T-helper 1 cell treated with Interleukin-12 subunit alpha and Interleukin-12 subunit beta and Interleukin-4 antibody, amounts not matched to agents 30 ng/mL and 1 ng/mL, for 36 hours (primary cell): ENCODE measurements around the gene EGFL8. TPM values are rescaled to one million over a fixed set of nuclear protein-coding genes. Genes with fewer than 3 reads are reported as not detected.
"Not testable (repeated sequence)": the region's sequence is repeated elsewhere in the genome, so short reads cannot be mapped to it uniquely, and the experiment has no call there.

Source experiments
- intact Hi-C: fragments of 100-400 bp; cut with micrococcal nuclease; formaldehyde crosslinking; loops from one replicate; pipeline ENCODE4 v1.15.1; 2024
- total RNA-seq: library from RNA; stranded (reverse); gene quantifications from 2 replicates; pipeline ENCODE4 v1.2.3, GENCODE V29; 2022

EGFL8 gene
- total RNA-seq, 1 donor from 2014 or later = 6.5 TPM

- intact Hi-C loops = not testable (repeated sequence)
Observed at GRCh38 chr6:32144238-32144637, 20.2 kb upstream of the EGFL8 start.

GRCh38 chr6:32146287-32146686 lies 18.1 kb upstream of the EGFL8 start:
- intact Hi-C loops = no loop called here

GRCh38 chr6:32146687-32147086 lies 17.7 kb upstream of the EGFL8 start:
- intact Hi-C loops = no loop called here

- intact Hi-C loops = loop anchor here (1.0 kb wide), 3 partner anchors 19 to 48 kb away; partner anchors contain the start of genes ATF6B and RNF5
Observed at GRCh38 chr6:32147401-32148132, 16.8 kb upstream of the EGFL8 start.

- intact Hi-C loops = loop anchor here (1.0 kb wide), 3 partner anchors 20 to 47 kb away; partner anchors contain the start of genes ATF6B and RNF5
Observed at GRCh38 chr6:32148289-32149091, 15.9 kb upstream of the EGFL8 start.

GRCh38 chr6:32149092-32149755 lies 15.2 kb upstream of the EGFL8 start:
- intact Hi-C loops = no loop called here

GRCh38 chr6:32149932-32150870 lies 14.2 kb upstream of the EGFL8 start:
- intact Hi-C loops = no loop called here

GRCh38 chr6:32151181-32151862 lies 13.1 kb upstream of the EGFL8 start:
- intact Hi-C loops = no loop called here

GRCh38 chr6:32151863-32152768 lies 12.3 kb upstream of the EGFL8 start, which contains the start of gene PRRT1:
TSS of gene PRRT1 (minus strand) at chr6:32151939. CDS start at chr6:32151827, 112 bp downstream.
- intact Hi-C loops = no loop called here

GRCh38 chr6:32152769-32153563 lies 11.4 kb upstream of the EGFL8 start:
- intact Hi-C loops = no loop called here

- intact Hi-C loops = loop anchor here (1.0 kb wide), 6 partner anchors 24 to 106 kb away; partner anchors contain the start of genes FKBPL and RNF5
Observed at GRCh38 chr6:32153564-32154513, 10.6 kb upstream of the EGFL8 start, which contains the start of gene PPT2. TSS of gene PPT2 (plus strand) at chr6:32154141. CDS start at chr6:32154595, 454 bp downstream.

- intact Hi-C loops = loop anchor here (1.0 kb wide), 6 partner anchors 24 to 106 kb away; partner anchors contain the start of genes FKBPL and RNF5
Observed at GRCh38 chr6:32154514-32155161, 9.8 kb upstream of the EGFL8 start.

GRCh38 chr6:32156891-32157290 lies 7.5 kb upstream of the EGFL8 start:
- intact Hi-C loops = no loop called here

GRCh38 chr6:32158052-32158451 lies 6.3 kb upstream of the EGFL8 start:
- intact Hi-C loops = no loop called here

- intact Hi-C loops = no loop called here
Observed at GRCh38 chr6:32163559-32164258, 686 bp upstream of the EGFL8 start.
